Measurements from ENCODE around the gene ACVR1. TPM values are rescaled to one million over a fixed set of nuclear protein-coding genes. Genes with fewer than 3 reads are reported as not detected.

The ACVR1 gene
- total and polyA plus RNA-seq, 2 of the 13 experiments (the other 11 are each of a cell fraction or from before 2014, with no cell fraction given) = 2.3 to 5.4 TPM

DNA sequence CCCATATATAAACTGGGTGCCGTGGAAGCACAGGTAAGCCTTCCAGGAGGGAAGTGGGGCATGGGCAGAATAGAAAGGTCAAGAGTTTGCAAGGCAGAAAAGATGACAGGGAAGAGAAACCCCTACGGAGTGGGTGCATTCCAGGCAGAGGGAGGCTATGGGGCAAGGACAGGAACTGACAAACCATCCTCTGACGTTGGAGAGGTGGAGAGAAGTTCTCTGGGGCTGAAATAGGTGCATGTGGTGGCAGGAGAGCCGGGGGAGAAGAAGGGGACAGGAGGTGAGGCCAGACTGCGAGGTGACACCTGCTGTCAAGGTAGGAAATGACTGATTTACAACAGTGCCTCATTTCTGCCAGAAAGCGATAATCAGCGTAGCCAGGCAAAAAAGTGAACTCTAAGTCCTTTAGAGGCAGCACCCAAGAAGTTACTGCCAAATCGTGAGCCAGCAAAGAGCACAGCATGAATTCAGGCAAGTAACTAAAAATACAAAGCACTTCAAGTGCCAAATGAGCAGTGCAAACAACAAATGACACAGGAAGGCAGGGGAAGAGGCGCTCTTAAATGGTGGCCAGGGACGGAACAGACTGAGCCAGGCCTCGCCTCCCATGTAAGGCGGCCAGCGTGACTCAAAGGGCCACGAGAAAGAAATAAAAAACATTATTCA lies 134.2 kb downstream of the ACVR1 start:
- no peaks in the 10 kb centered on the region for H3K79me2 ChIP-seq (ENCODE audit: insufficient read depth, low read length)
- no TSS peak for BruUV-seq (replicated peaks)
- no peak overlapping the region for H2AFZ ChIP-seq (ENCODE audit: low read length)
- no peaks in the 10 kb centered on the region for H4K20me1 ChIP-seq (ENCODE audit: insufficient read depth, low read length)
- no peak for FAIRE-seq
- H3K9ac ChIP-seq (ENCODE audit: insufficient read depth, low read depth, low read length) = no peak overlapping the region
- ATAC-seq = no peak
- H3K4me1 ChIP-seq (ENCODE audit: insufficient read depth, low read length) = no peaks in the 10 kb centered on the region
- DNase-seq (ENCODE audit: low spot score) = no peak
- WGBS (ENCODE audit: low lambda C conversion rate) = 92% methylated on average over 14 of the region's 14 CpGs
- no peak overlapping the region for H3K27ac ChIP-seq (ENCODE audit: extremely low read length, insufficient read depth, low read length)
- H3K36me3 ChIP-seq (replicated peaks in 1 of 2; ENCODE audit: control insufficient read depth in 1 of 2, insufficient read depth in 2 of 2, low read length in 2 of 2) = peaks cover 0 to 8% of the 10 kb centered on the region in 2 experiments; a peak in 3 of 5 replicates
- no peaks in the 10 kb centered on the region for H3K9me3 ChIP-seq (ENCODE audit: low read length)
- ChIA-PET POLR2A (no interaction called here), CTCF (ENCODE audit: low intra/inter-chr PET ratio, low total read pairs) (no interaction called here)
- no peak overlapping the region for H3K4me2 ChIP-seq (ENCODE audit: low read depth, low read length)
- no peaks in the 10 kb centered on the region for H3K27me3 ChIP-seq (ENCODE audit: control insufficient read depth in 1 of 2, insufficient read depth in 2 of 2, low read length in 2 of 2)
- intact Hi-C loops (cut with micrococcal nuclease; ENCODE audit: unreplicated experiment) (no loop called here), in situ Hi-C loops (cut with HindIII; ENCODE audit: extremely low pct_ligation_motif_present, low pct_unique_long_range_greater_than_20kb) (no loop called here)
- TF ChIP-seq MXD4 (CRISPR knock-in tag; IDR thresholded peaks at IDR 0.05) = no peak
- TF ChIP-seq, protein P1, sequence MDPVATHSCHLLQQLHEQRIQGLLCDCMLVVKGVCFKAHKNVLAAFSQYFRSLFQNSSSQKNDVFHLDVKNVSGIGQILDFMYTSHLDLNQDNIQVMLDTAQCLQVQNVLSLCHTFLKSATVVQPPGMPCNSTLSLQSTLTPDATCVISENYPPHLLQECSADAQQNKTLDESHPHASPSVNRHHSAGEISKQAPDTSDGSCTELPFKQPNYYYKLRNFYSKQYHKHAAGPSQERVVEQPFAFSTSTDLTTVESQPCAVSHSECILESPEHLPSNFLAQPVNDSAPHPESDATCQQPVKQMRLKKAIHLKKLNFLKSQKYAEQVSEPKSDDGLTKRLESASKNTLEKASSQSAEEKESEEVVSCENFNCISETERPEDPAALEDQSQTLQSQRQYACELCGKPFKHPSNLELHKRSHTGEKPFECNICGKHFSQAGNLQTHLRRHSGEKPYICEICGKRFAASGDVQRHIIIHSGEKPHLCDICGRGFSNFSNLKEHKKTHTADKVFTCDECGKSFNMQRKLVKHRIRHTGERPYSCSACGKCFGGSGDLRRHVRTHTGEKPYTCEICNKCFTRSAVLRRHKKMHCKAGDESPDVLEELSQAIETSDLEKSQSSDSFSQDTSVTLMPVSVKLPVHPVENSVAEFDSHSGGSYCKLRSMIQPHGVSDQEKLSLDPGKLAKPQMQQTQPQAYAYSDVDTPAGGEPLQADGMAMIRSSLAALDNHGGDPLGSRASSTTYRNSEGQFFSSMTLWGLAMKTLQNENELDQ (CRISPR knock-in tag; IDR thresholded peaks at IDR 0.05; ENCODE audit: borderline replicate concordance) = no peak
- no peak for TF ChIP-seq GTF2F1 (IDR thresholded peaks at IDR 0.05; ENCODE audit: low read length)
- no peak for TF ChIP-seq EHMT2 (IDR thresholded peaks at IDR 0.05; ENCODE audit: borderline replicate concordance, low read depth, low read length)
- TF ChIP-seq, protein P2, sequence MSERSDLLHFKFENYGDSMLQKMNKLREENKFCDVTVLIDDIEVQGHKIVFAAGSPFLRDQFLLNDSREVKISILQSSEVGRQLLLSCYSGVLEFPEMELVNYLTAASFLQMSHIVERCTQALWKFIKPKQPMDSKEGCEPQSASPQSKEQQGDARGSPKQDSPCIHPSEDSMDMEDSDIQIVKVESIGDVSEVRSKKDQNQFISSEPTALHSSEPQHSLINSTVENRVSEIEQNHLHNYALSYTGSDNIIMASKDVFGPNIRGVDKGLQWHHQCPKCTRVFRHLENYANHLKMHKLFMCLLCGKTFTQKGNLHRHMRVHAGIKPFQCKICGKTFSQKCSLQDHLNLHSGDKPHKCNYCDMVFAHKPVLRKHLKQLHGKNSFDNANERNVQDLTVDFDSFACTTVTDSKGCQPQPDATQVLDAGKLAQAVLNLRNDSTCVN (CRISPR knock-in tag; IDR thresholded peaks at IDR 0.05; ENCODE audit: borderline replicate concordance) = no peak
- H3K4me3 ChIP-seq (replicated peaks in 1 of 3; ENCODE audit: insufficient read depth in 1 of 3, low read depth in 2 of 3, low read length in 3 of 3) = no peak overlapping the region
